Measurements from ENCODE around the gene BACH2.

DNA sequence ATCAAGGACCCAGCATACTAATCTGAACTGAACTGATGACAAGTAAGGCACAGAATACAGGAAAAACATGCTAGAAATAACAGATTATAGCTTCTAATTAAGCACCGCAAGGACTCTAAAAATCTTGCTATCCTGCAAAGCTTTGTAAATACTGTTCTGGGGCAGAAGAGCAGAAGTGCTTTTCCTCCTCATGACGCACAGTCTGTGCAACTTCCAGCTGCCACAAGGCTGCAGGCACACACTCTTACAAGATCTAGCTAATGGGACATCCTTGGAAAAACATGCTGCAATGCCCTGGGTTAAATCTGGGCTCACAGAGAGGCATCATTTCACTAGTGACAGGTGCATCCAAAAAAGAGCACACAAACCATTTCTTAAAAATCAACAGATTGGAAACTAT, 213.8 kb downstream of the BACH2 start:
- TF ChIP-seq POLR2A (IDR thresholded peaks at IDR 0.05; ENCODE audit: low read depth, low read length) (no peak), POLR2AphosphoS5 (IDR thresholded peaks at IDR 0.05; ENCODE audit: low read depth, low read length) (no peak), TAF1 (IDR thresholded peaks at IDR 0.05; ENCODE audit: borderline replicate concordance, low read depth, low read length) (no peak)

Data from GM12892 (cell line).